NCI-H2227 (cell line): ENCODE measurements around the gene PHF20.
A peak's percentile ranks its signal among the peaks of the same experiment; 100 is the strongest.
"Not testable (repeated sequence)": the region's sequence is repeated elsewhere in the genome, so short reads cannot be mapped to it uniquely, and the experiment has no call there.

ENCODE experiments used
- DNase-seq: peaks from one replicate; lab custom pipeline; 2025; ENCODE audit not compliant: unreplicated experiment; lab: John Stamatoyannopoulos, UW

The PHF20 gene

DNA sequence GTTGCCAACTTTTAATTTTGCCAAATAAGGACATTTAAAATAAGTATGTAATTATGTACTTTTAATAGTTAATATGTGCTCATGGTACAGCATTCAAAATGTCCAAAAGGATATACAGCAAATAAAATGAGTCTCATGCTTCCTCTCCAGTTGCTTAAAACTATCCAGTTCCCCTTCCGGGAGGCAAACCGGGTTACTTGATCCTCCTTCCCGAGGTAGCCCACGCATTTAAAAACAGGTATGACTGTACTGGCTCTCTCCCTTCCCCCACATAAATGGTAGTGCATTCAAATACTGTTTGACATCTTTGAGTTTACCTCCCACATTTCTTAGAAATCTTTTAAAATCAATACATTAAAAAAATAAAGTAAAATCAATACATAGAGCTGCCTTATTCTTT lies 66.4 kb downstream of the PHF20 start:
- DNase-seq, result no peak

GRCh38 chr20:35839904-35840303 lies 68.1 kb downstream of the PHF20 start:
- DNase-seq, result no peak

GRCh38 chr20:35840421-35840820 lies 68.6 kb downstream of the PHF20 start:
- DNase-seq, result no peak

GRCh38 chr20:35842361-35842760 lies 70.5 kb downstream of the PHF20 start:
- DNase-seq, result no peak

- DNase-seq, result not testable (repeated sequence)
Observed at GRCh38 chr20:35843894-35844293, 72.1 kb downstream of the PHF20 start.

DNA sequence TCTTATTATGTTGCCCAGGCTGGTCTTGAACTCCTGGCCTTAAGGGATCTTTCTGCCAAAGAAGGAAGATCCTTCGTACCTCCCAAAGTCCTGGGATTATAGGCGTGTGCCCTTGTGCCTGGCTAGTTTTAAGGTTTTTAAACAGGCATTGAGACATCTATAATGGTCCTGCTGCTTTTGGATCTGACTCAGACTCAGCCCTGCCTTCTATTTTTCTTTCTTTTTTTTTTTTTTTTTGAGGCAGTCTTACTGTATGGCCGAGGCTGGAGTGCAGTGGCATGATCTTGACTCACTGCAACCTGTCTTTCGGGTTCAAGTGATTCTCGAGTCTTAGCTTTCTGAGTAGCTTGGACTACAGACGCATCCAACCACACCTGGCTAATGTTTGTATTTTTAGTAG lies 73.7 kb downstream of the PHF20 start:
- no peak for DNase-seq

GRCh38 chr20:35849706-35850105 lies 77.9 kb downstream of the PHF20 start:
- no peak for DNase-seq

DNA sequence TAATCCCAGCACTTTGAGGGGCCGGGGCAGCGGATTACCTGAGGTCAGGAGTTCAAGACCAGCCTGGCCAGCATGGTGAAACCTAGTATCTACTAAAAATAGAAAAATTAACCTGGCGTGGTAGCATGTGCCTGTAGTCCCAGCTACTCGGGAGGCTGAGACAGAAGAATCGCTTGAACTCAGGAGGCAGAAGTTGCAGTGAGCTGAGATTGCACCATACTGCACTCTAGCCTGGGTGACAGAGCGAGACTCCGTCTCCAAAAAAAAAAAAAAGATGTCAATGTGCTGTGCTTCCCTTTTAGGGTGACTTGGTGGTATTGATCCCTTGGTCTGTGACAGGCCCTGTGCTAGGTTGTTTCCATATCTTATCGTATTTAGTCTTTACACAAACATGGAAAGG lies 79.8 kb downstream of the PHF20 start:
- not testable (repeated sequence) for DNase-seq

- DNase-seq, result no peak
Observed at GRCh38 chr20:35854713-35855348, 83.0 kb downstream of the PHF20 start.

GRCh38 chr20:35855641-35856040 lies 83.8 kb downstream of the PHF20 start:
- not testable (repeated sequence) for DNase-seq

GRCh38 chr20:35856866-35857265 lies 85.1 kb downstream of the PHF20 start:
- DNase-seq, result no peak

DNA sequence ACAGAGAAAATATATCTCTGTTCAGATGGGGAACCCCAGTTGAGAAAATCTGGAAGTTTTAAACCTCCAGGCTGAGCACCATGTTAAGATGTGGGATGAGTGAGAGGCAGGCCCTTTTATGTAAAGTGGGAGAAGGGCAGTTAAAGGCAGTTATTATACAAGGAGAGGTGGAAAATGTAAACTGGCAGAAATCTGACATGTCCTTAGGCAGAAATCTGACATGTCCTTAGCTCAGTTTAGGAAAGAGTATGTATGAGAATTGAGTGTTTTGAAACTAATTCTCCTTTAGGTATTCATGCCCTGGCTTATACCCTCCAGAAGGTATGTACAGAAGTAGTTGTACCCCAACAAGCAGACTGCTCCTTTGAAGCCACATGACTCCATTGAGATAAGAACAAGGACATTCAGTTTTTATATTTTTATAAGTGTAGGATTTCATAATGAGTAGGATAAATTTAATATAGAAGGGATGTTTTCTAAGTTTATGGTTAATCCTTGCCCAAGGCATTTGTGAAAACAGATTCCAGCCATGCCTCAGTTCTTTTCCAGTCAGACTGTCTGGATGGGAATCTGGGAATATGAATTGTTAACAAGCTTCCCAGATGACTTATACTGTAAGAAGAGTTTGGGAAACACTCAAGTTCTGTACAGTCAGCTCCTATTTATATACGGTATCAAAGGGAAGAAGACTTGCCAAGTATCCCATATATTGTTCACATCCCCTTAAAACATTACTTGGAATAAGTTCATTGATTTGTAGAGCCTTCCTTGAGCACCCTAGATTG lies 94.8 kb downstream of the PHF20 start:
- no peak for DNase-seq

DNA sequence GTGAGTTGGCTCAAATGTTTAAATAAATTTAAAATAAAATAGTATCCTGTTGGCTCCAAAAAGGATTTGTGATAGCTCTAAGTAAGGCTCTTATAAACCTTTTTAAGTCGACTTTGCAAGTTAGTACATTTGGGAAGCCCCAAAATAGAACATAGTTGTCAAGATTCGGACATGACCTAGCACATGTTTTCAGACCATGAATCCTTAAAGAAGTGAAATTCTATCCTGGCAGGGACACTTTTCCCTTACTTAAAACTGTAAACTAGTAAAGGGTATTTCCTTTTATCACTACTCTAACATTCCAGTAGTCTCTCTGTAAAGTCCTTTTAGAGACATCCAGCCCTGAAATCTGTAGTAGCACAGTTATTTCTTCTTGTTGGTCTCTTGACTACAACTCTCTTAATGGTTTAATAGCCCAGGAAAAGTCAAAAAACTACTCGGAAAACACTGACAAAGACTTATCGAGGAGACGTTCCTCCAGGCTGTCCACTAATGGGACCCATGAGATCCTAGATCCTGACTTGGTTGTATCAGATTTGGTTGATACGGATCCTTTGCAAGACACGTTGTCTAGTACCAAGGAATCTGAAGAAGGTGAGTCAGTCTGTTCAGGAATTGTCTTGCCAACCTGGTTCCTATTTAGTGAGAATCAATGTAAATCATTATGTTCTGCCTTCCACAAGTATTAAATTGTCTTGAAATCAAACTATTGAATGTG lies 98.9 kb downstream of the PHF20 start:
- no peak for DNase-seq

GRCh38 chr20:35871259-35871771 lies 99.5 kb downstream of the PHF20 start:
- DNase-seq, result no peak

GRCh38 chr20:35876033-35876320 lies 104.2 kb downstream of the PHF20 start:
- peak; percentile 38 for DNase-seq

DNA sequence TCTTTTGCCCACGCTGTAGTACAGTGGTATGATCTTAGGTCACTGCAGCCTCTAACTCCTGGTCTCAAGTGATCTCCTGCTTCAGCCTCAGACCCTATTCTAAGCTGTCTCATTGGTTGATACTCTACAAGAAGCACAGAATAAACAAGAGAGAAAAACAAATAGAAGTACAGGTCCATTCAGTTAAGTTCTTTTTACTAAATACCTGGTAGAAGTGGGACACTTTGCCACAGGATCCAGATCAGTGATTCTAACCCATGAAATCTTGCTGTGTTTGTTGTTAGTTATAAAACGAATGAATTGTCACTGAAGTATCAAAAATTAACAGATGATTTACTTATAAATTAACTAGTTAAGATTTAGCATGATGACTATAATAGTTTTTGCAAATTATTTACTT lies 105.8 kb downstream of the PHF20 start:
- DNase-seq, result no peak

GRCh38 chr20:35878113-35878625 lies 106.4 kb downstream of the PHF20 start:
- no peak for DNase-seq

- DNase-seq, result no peak
Observed at GRCh38 chr20:35881676-35882075, 109.9 kb downstream of the PHF20 start.

GRCh38 chr20:35882427-35883161 lies 110.8 kb downstream of the PHF20 start:
- not testable (repeated sequence) for DNase-seq

GRCh38 chr20:35883336-35883777 lies 111.5 kb downstream of the PHF20 start:
- no peak for DNase-seq
